Gastroesophageal sphincter (tissue), 4 donors: ENCODE data around the gene APP. TPM values are rescaled to one million over a fixed set of nuclear protein-coding genes. Genes with fewer than 3 reads are reported as not detected.

Experiments used
- ATAC-seq: fragments of 150-250 bp; one replicate; pipeline ENCODE4 v1.9.1; 2016; ENCODE audit warnings: mild to moderate bottlenecking, moderate library complexity
- H3K27ac ChIP-seq, 4 donors: fragments of 200-600 bp; sonication (generic) in 3 of 4; 1 replicate in 3 of 4; 2 replicates in 1 of 4; pipeline ENCODE4 v1.5.1; 2016 to 2019
- H3K27me3 ChIP-seq: fragments of 200-600 bp; sonication (generic); one replicate; pipeline ENCODE4 v1.5.1; 2019
- H3K36me3 ChIP-seq, 2 donors: fragments of 200-600 bp; sonication (generic); one replicate each; pipeline ENCODE4 v1.5.1; 2019; ENCODE audit warnings: control low read depth in 1 of 2
- H3K4me1 ChIP-seq, 3 donors: fragments of 200-600 bp; sonication (generic); 1 replicate in 2 of 3; 2 replicates in 1 of 3; pipeline ENCODE4 v1.5.1; 2016 to 2019; ENCODE audit warnings: control low read depth in 2 of 3
- H3K4me3 ChIP-seq, 2 donors: fragments of 200-600 bp; sonication (generic); one replicate each; pipeline ENCODE4 v1.5.1; 2019; ENCODE audit warnings: mild to moderate bottlenecking in 1 of 2, moderate library complexity in 1 of 2
- H3K9me3 ChIP-seq, 3 donors: fragments of 200-600 bp; sonication (generic); one replicate each; pipeline ENCODE4 v1.5.1; 2017 to 2019; ENCODE audit warnings: control low read depth in 2 of 3
- EP300 ChIP-seq: sonication (generic); formaldehyde crosslinking; IDR thresholded peaks from one replicate; pipeline ENCODE4 v1.6.1; 2017; ENCODE audit warnings: antibody characterized with exemption, mild to moderate bottlenecking
- POLR2A ChIP-seq, 2 donors: fragments of 450-650 bp; IDR thresholded peaks; one replicate each; pipeline ENCODE4 v1.6.1; 2017; ENCODE audit warnings: antibody characterized with exemption in 2 of 2, mild to moderate bottlenecking in 2 of 2, moderate library complexity in 1 of 2
- POLR2AphosphoS5 ChIP-seq: sonication (generic); formaldehyde crosslinking; IDR thresholded peaks from one replicate; pipeline ENCODE4 v1.6.1; 2017; ENCODE audit warnings: antibody characterized with exemption
- WGBS, 2 donors: methylation state at CpG; one replicate each; pipeline ENCODE4 v1.1.5; 2018; ENCODE audit warnings: low coverage in 1 of 2; 5-methylcytosine and 5-hydroxymethylcytosine counted together
- total RNA-seq, 4 donors: library from RNA; depleted of rRNA; stranded (reverse); fragments of >200 nt; gene quantifications; one replicate each; pipeline ENCODE4 v1.1.0, GENCODE V29; 2016
- TF ChIP-seq, protein P1 (sequence below), 4 experiments: fragments of 200-600 bp in 2 of 4; fragments of 450-650 bp in 2 of 4; sonication (generic) in 1 of 4; IDR thresholded peaks; one replicate each; pipeline ENCODE4 v1.5.1; 2017 to 2019; ENCODE audit warnings: antibody characterized with exemption in 4 of 4, mild to moderate bottlenecking in 2 of 4, moderate library complexity in 2 of 4

The APP gene
- total RNA-seq, 4 donors from 2014 or later, result 282 to 724 (median 545) TPM

DNA sequence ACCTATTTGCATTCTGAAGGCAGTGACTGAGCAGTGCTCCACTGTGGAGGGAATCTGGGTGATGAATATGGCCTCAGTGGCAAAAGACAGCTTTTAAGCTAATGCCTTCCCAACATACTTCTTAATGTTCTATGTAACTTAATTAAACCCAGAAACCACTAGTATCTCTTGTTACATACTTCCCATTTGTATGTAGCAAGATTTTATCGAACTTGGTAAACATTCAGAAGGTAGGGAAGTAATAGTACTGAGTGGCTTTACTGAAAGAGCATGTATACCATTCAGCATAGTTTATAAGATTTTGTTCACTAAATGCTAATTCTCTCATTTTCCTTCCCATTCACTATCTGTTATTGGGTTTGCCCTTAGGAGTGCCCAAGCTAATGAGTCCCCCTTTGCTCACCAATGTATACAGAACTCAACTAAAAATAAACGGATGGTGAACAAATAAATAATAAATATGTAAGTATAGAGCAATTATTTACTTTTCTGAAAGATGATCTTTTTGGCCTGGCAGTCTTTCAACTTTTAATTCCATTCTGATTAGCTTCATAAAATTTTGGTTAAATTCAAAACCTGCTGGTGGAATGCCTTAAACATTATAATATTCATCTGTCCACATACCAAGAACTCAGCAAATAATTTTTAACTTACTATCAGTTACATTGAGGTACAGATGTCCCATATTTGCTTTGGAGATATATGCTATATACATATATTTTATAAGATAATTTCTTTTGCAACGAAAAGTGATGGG lies 204.4 kb downstream of the APP start:
- Histone ChIP-seq H3K9me3 (no peaks in the 10 kb centered on the region), H3K4me1 (peaks cover 0 to 17% (median 3%) of the 10 kb centered on the region in 3 donors), H3K4me3 (no peak overlapping the region), H3K27ac (no peak overlapping the region), H3K36me3 (peaks cover 0 to 41% of the 10 kb centered on the region in 2 donors), H3K27me3 (no peaks in the 10 kb centered on the region)
- 89 to 90% methylated on average over 3 of the region's 3 CpGs for WGBS, 2 donors
- TF ChIP-seq POLR2AphosphoS5 (no peak), POLR2A (IDR thresholded peaks at IDR 0.05) (no peak), EP300 (no peak)
- TF ChIP-seq, protein P1, sequence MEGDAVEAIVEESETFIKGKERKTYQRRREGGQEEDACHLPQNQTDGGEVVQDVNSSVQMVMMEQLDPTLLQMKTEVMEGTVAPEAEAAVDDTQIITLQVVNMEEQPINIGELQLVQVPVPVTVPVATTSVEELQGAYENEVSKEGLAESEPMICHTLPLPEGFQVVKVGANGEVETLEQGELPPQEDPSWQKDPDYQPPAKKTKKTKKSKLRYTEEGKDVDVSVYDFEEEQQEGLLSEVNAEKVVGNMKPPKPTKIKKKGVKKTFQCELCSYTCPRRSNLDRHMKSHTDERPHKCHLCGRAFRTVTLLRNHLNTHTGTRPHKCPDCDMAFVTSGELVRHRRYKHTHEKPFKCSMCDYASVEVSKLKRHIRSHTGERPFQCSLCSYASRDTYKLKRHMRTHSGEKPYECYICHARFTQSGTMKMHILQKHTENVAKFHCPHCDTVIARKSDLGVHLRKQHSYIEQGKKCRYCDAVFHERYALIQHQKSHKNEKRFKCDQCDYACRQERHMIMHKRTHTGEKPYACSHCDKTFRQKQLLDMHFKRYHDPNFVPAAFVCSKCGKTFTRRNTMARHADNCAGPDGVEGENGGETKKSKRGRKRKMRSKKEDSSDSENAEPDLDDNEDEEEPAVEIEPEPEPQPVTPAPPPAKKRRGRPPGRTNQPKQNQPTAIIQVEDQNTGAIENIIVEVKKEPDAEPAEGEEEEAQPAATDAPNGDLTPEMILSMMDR (IDR thresholded peaks at IDR 0.05), result no peak
- ATAC-seq, result no peak

DNA sequence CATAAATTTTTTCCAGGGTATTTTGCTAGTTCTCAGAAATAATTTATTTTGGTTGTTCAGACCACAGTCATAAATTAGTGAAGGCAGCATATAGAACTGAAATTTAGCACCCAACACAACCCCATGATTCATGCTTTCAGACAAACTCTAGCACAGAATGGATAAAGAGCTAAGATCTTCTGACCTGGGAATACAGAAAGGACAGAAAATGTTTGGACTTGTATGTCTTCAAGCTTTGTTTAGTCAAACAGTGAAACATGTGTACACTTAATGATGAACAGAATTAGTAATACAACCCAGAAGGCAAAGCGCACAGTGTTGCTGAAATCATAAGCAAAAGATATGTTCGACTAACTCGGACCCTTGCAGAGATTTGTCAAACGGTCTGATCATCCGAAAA lies 205.6 kb downstream of the APP start:
- Histone ChIP-seq H3K27me3 (no peaks in the 10 kb centered on the region), H3K4me3 (no peak overlapping the region), H3K36me3 (peaks cover 0 to 31% of the 10 kb centered on the region in 2 donors), H3K9me3 (no peaks in the 10 kb centered on the region), H3K4me1 (peaks cover 0 to 17% (median 3%) of the 10 kb centered on the region in 3 donors), H3K27ac (no peak overlapping the region)
- ATAC-seq, result no peak
- TF ChIP-seq, protein P1 (IDR thresholded peaks at IDR 0.05), result no peak
- TF ChIP-seq EP300 (no peak), POLR2A (IDR thresholded peaks at IDR 0.05) (no peak), POLR2AphosphoS5 (no peak)
- 82 to 88% methylated on average over 4 to 5 of the region's 5 CpGs for WGBS, 2 donors

DNA sequence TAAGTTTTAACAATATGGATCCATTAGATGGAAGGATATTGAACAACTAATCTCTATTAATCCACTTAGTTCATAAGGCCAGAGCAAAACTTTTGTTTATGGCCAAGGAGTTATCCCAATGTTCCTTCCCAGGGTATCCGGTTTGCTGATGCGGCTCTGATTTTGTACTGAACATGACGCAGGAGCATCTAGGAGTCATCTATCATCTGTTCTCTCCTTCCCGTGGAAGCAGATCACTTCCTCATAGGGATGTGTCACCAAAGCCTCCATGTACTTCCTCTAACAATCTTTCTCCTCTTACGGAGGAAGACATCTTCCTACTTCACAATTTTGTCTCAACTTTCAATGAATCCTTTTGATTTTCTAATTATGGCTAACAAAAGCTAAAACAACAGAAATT lies 206.6 kb downstream of the APP start:
- Histone ChIP-seq H3K27ac (peak overlapping the region in 3 of 4 donors; percentile 18 to 50 (median 33)), H3K9me3 (no peaks in the 10 kb centered on the region), H3K4me3 (no peak overlapping the region), H3K36me3 (peaks cover 0 to 39% of the 10 kb centered on the region in 2 donors), H3K27me3 (no peaks in the 10 kb centered on the region), H3K4me1 (peaks cover 0 to 17% (median 3%) of the 10 kb centered on the region in 3 donors)
- TF ChIP-seq POLR2A (IDR thresholded peaks at IDR 0.05) (no peak), EP300 (no peak), POLR2AphosphoS5 (peak; percentile 33)
- TF ChIP-seq, protein P1 (IDR thresholded peaks at IDR 0.05), result no peak
- 76 to 83% methylated on average over 5 of the region's 5 CpGs for whole genome bisulfite sequencing, 2 donors
- ATAC-seq, result peak; percentile 65

DNA sequence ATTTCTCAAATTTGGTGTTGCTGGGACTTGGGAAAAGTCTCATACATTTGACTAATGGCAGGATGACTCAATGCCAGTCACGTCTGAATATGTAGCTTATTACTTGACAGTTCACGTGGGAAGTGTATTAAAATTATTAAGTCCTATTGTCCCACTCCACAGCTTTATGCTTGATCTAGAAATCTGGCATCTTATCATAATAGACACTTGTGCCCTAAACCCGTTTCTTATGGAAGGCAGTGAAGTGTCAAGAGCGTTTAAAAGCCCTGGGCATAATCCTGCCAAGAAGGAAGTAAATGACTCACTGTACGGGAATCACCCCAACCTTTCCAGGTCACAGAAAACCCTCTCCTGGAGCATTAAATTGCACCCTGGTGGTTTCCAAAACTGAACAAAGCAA lies 207.4 kb downstream of the APP start:
- H3K4me3 ChIP-seq, result no peak overlapping the region
- 53 to 57% methylated on average over 3 to 5 of the region's 5 CpGs for WGBS, 2 donors
- peaks cover 0 to 46% of the 10 kb centered on the region in 2 donors for H3K36me3 ChIP-seq
- H3K9me3 ChIP-seq, result no peaks in the 10 kb centered on the region
- TF ChIP-seq EP300 (no peak), POLR2AphosphoS5 (peak; percentile 63)
- ATAC-seq, result peak; percentile 44
- peak overlapping the region in 3 of 4 donors; percentile 18 to 50 (median 33) for H3K27ac ChIP-seq
- H3K27me3 ChIP-seq, result no peaks in the 10 kb centered on the region
- H3K4me1 ChIP-seq, result peaks cover 0 to 17% (median 3%) of the 10 kb centered on the region in 3 donors

DNA sequence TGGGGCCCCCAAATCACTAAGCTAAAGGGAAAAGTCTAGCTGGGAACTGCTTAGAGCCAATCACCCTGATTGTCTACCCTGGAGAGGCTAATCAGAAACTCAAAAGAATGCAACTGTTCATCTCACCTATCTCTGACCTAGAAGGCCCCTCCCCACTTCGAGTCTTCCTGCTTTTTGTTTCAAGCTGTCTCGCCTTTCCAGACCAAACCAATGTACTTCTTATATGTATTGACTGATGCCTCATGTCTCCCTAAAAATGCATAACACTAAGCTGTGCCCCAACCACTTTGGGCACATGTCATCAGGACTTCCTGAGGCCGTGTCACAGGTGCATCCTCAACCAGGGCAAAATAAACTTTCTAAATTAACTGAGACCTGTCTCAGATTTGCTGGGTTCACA lies 209.5 kb downstream of the APP start:
- Histone ChIP-seq H3K27me3 (no peaks in the 10 kb centered on the region), H3K4me1 (peaks cover 0 to 12% (median 0%) of the 10 kb centered on the region in 3 donors), H3K4me3 (no peak overlapping the region), H3K36me3 (peaks cover 0 to 33% of the 10 kb centered on the region in 2 donors), H3K9me3 (no peaks in the 10 kb centered on the region), H3K27ac (no peak overlapping the region)
- no peak for ATAC-seq
- WGBS, 2 donors, result 74 to 91% methylated on average over 3 of the region's 3 CpGs
- TF ChIP-seq, protein P1 (IDR thresholded peaks at IDR 0.05), result no peak
- TF ChIP-seq POLR2AphosphoS5 (no peak), EP300 (no peak), POLR2A (IDR thresholded peaks at IDR 0.05) (no peak)
